AG08396 (cell line): ENCODE results near the gene IRF4.
A peak's percentile ranks its signal among the peaks of the same experiment; 100 is the strongest.
"Not testable (repeated sequence)": the region's sequence is repeated elsewhere in the genome, so short reads cannot be mapped to it uniquely, and the experiment has no call there.

Source experiments
- DNase-seq: peaks from one replicate; pipeline ENCODE4 v3.0.0; 2012; ENCODE audit warnings: low spot score, mixed read lengths

Gene IRF4

GRCh38 chr6:422433-423054 lies 31.0 kb downstream of the IRF4 start:
- peak; percentile 97 for DNase-seq

- peak; percentile 29 for DNase-seq
Observed at GRCh38 chr6:423055-423798, 31.7 kb downstream of the IRF4 start.

- no peak for DNase-seq
Observed at GRCh38 chr6:423799-424345, 32.3 kb downstream of the IRF4 start.

GRCh38 chr6:424741-425417 lies 33.3 kb downstream of the IRF4 start:
- DNase-seq, result no peak

- not testable (repeated sequence) for DNase-seq
Observed at GRCh38 chr6:425418-425788, 33.9 kb downstream of the IRF4 start.

GRCh38 chr6:426198-426738 lies 34.7 kb downstream of the IRF4 start:
- not testable (repeated sequence) for DNase-seq

GRCh38 chr6:428047-428603 lies 36.6 kb downstream of the IRF4 start:
- DNase-seq, result no peak

- no peak for DNase-seq
Observed at GRCh38 chr6:429515-430121, 38.1 kb downstream of the IRF4 start.

GRCh38 chr6:431504-431903 lies 40.0 kb downstream of the IRF4 start:
- no peak for DNase-seq

GRCh38 chr6:431986-432385 lies 40.4 kb downstream of the IRF4 start:
- no peak for DNase-seq

- DNase-seq, result no peak
Observed at GRCh38 chr6:434051-434705, 42.6 kb downstream of the IRF4 start.

- no peak for DNase-seq
Observed at GRCh38 chr6:435441-436307, 44.1 kb downstream of the IRF4 start.

- peak; percentile 84 for DNase-seq
Observed at GRCh38 chr6:436308-437036, 44.9 kb downstream of the IRF4 start.

- DNase-seq, result peak; percentile 66
Observed at GRCh38 chr6:437037-437392, 45.5 kb downstream of the IRF4 start.

GRCh38 chr6:438634-439170 lies 47.1 kb downstream of the IRF4 start:
- no peak for DNase-seq

GRCh38 chr6:439641-440167 lies 48.2 kb downstream of the IRF4 start:
- no peak for DNase-seq

GRCh38 chr6:441126-441920 lies 49.8 kb downstream of the IRF4 start:
- no peak for DNase-seq

GRCh38 chr6:443621-444159 lies 52.1 kb downstream of the IRF4 start:
- no peak for DNase-seq
